GM06990 (cell line): ENCODE measurements around the gene LRFN5.

Experiments used
- DNase-seq: peaks from one replicate; pipeline ENCODE4 v3.0.0-alpha.2; 2011; ENCODE audit not compliant: insufficient read length; ENCODE audit errors: extremely low read depth
- H3K27me3 ChIP-seq: replicated peaks from 2 replicates; pipeline ENCODE4 v1.6.0; 2011; ENCODE audit warnings: low read length; ENCODE audit not compliant: control insufficient read depth, insufficient read depth
- H3K36me3 ChIP-seq: 2 replicates; pipeline ENCODE4 v1.5.1; 2011; ENCODE audit warnings: low read length; ENCODE audit not compliant: control insufficient read depth, insufficient read depth
- H3K4me3 ChIP-seq: replicated peaks from 2 replicates; pipeline ENCODE4 v1.5.1; 2011; ENCODE audit warnings: low read depth, mild to moderate bottlenecking, control low read depth, low read length
- TF ChIP-seq, protein P1 (sequence below): IDR thresholded peaks from 2 replicates; pipeline ENCODE4 v1.5.1; 2011; ENCODE audit warnings: low read length, control low read depth, mild to moderate bottlenecking, inconsistent platforms; ENCODE audit not compliant: insufficient read depth, poor library complexity, severe bottlenecking

The LRFN5 gene

DNA sequence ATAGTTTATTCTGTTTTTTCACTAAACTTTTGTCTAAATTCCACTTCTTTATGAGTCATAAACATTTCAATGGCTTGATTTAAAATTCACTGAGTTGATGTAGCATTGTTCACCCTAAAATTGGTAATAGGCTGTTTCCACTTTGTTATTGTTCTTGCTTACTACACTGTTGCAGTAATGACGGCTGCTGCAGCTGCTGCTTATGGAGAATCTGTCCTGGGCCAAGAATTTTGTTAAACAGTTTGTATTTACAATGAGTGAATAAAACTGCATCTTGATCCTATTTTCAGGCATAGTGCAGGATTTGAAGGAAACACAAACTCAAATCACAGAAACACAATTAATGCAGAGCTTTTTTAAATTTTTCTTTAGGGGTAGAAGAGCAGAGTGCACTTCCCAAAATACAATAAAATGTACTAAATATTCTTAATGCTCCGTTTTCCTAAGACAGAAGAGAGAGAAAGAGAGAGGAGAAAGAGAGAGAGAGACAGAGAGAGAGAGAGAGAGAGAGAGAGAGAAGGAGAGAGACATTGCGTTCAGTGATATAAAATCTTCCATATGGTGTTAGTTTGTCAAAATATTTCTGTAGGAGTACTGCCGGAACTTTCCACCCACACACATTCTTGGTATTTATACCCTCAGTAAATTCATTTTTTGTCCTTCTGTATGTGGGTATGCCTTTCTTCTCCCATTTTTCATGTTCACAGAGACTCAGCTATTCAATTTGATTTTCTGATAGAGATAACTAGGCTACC lies 266.4 kb downstream of the LRFN5 start:
- Histone ChIP-seq H3K27me3 (no peaks in the 10 kb centered on the region), H3K36me3 (no peaks in the 10 kb centered on the region), H3K4me3 (no peak overlapping the region)
- no peak for DNase-seq
- TF ChIP-seq, protein P1, sequence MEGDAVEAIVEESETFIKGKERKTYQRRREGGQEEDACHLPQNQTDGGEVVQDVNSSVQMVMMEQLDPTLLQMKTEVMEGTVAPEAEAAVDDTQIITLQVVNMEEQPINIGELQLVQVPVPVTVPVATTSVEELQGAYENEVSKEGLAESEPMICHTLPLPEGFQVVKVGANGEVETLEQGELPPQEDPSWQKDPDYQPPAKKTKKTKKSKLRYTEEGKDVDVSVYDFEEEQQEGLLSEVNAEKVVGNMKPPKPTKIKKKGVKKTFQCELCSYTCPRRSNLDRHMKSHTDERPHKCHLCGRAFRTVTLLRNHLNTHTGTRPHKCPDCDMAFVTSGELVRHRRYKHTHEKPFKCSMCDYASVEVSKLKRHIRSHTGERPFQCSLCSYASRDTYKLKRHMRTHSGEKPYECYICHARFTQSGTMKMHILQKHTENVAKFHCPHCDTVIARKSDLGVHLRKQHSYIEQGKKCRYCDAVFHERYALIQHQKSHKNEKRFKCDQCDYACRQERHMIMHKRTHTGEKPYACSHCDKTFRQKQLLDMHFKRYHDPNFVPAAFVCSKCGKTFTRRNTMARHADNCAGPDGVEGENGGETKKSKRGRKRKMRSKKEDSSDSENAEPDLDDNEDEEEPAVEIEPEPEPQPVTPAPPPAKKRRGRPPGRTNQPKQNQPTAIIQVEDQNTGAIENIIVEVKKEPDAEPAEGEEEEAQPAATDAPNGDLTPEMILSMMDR = no peak

DNA sequence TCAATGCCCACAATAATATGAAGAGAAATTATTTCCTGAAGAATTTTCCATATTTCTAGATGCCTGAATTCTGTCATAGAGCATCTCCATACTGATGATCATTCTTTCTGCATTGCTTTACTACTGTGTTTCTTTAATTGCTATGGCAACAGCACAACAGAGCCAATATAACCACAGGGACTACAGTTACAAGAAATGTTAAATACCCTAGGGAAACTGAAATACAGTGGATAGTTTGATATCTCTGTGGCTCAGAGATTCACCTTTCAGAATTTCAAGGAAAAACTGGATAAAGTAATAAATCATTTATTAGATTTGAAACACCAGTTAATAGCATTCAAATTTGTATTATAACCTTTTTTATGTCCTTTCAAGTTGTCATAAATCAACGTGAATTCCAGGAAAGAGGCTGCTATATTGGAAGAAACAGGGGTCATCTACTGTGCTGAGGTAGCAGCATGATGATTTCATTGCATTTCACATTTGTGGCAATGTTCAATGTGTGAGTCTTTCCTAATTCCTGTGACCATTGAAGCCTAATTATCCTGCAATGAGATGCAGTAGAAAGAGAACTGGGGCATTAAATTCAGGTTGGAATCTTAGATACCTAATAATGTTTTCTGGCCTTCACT lies 267.1 kb downstream of the LRFN5 start:
- no peaks in the 10 kb centered on the region for H3K36me3 ChIP-seq
- H3K27me3 ChIP-seq = no peaks in the 10 kb centered on the region
- TF ChIP-seq, protein P1 = no peak
- no peak overlapping the region for H3K4me3 ChIP-seq
- no peak for DNase-seq

DNA sequence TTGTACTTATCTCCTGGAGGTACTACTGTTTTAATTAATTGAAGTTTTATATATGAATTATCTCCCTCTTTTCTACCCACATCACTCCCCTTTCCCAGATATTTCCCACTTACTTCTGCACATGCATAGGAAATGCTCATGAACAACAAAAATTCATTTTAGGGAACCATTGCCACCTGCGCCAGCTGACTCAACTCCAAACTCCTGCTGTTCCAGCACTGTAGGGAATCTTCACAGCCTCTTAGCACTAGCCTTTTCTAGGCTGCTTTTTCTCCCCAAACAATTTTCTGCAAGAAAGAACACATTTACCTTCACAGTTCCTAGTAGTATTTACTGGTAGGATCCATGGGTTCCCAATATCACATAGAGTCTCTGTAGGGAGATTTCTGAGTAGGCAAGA lies 268.4 kb downstream of the LRFN5 start:
- Histone ChIP-seq H3K36me3 (no peaks in the 10 kb centered on the region), H3K27me3 (no peaks in the 10 kb centered on the region), H3K4me3 (no peak overlapping the region)
- TF ChIP-seq, protein P1 = no peak
- DNase-seq = no peak

DNA sequence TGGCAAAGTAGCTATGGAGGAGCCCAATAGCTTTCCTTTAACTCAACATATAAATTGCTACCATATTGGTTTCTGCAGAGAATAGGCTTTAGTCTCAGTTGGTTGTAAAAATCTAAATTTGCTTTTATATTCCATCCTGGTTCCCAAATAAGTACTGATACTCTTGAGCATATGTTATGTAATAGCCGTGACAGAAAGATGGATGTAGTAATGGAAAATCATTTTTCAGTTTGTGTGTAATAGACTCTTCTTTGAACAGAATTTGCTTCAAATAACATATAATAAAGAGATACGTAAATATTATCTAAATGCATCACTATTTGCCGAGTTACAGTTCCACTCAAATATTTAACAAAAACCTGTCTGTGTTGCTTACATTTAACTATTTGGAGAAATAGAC lies 271.6 kb downstream of the LRFN5 start:
- no peak for DNase-seq
- Histone ChIP-seq H3K4me3 (no peak overlapping the region), H3K36me3 (no peaks in the 10 kb centered on the region), H3K27me3 (no peaks in the 10 kb centered on the region)
- TF ChIP-seq, protein P1 = no peak

DNA sequence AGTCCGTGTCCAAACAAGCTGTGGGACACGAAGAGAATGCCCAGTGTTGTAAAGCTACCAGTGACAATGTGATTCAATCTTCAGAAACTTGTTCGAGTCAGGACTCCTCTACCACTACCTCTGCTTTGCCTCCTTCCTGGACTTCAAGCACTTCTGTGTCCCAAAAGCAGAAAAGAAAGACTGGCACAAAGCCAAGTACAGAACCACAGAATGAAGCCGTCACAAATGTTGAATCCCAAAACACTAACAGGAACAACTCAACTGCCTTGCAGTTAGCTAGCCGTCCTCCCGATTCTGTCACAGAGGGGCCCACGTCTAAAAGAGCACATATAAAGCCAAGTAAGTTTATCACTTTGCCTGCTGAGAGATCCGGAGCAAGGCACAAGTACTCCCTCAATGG lies 284.9 kb downstream of the LRFN5 start:
- H3K4me3 ChIP-seq = no peak overlapping the region
- H3K27me3 ChIP-seq = no peaks in the 10 kb centered on the region
- DNase-seq = no peak
- TF ChIP-seq, protein P1 = no peak
- no peaks in the 10 kb centered on the region for H3K36me3 ChIP-seq

DNA sequence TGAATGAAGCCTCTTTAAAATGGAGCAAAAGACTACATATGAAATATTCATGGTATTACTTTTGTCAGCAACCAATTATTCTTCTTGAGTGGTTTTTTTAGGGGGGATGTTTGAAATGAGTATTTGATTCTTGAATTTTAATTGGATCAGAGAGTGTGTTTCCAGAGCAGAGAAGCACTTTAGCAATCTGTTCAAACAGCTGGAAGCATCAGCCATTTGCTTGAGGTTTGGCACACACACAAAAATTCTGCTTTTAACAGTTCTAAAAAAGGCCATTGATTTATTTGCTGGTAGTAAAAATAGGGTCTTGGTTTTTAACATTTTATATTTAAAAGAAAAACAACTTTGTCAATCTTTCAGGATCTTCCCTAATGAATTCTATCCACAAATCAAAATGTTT lies 292.7 kb downstream of the LRFN5 start:
- TF ChIP-seq, protein P1 = no peak
- no peaks in the 10 kb centered on the region for H3K36me3 ChIP-seq
- no peaks in the 10 kb centered on the region for H3K27me3 ChIP-seq
- H3K4me3 ChIP-seq = no peak overlapping the region
- DNase-seq = no peak
